HepG2 (cell line): Measurements from ENCODE around the gene PRADC1. TPM values are rescaled to one million over a fixed set of nuclear protein-coding genes. Genes with fewer than 3 reads are reported as not detected.

Experiments used
- AFF4 ChIP-seq: sonication (generic); formaldehyde crosslinking; IDR thresholded peaks from 2 replicates; pipeline ENCODE4 v1.4.0; 2020; ENCODE audit warnings: missing genetic modification reagents
- DBP ChIP-seq: sonication (generic); formaldehyde crosslinking; IDR thresholded peaks from 2 replicates; pipeline ENCODE4 v1.4.0; 2020; ENCODE audit warnings: missing genetic modification reagents; ENCODE audit errors: not compliant biosample characterization
- GRHL1 ChIP-seq: sonication (generic); formaldehyde crosslinking; conservative IDR thresholded peaks from 2 replicates; pipeline ENCODE4 v1.8.0; 2022; ENCODE audit warnings: missing genetic modification reagents
- MED13 ChIP-seq: sonication (generic); formaldehyde crosslinking; IDR thresholded peaks from 2 replicates; pipeline ENCODE4 v1.5.0; 2020; ENCODE audit warnings: missing genetic modification reagents
- MED8 ChIP-seq: sonication (generic); formaldehyde crosslinking; IDR thresholded peaks from 2 replicates; pipeline ENCODE4 v1.8.1; 2023; ENCODE audit warnings: mild to moderate bottlenecking, missing genetic modification reagents; ENCODE audit not compliant: insufficient replicate concordance
- NCOR1 ChIP-seq: fragments of 200-600 bp; sonication (generic); IDR thresholded peaks from 2 replicates; pipeline ENCODE4 v1.7.0; 2017; ENCODE audit warnings: antibody characterized with exemption, low read length, borderline replicate concordance
- NFKBIZ ChIP-seq: IDR thresholded peaks from 2 replicates; pipeline ENCODE4 v1.6.1; 2018; ENCODE audit warnings: missing genetic modification reagents, missing compliant biosample characterization
- POLR2AphosphoS5 ChIP-seq: IDR thresholded peaks from 2 replicates; pipeline ENCODE4 v1.6.1; 2012; ENCODE audit warnings: low read depth, low read length
- TBX2 ChIP-seq: sonication (generic); formaldehyde crosslinking; IDR thresholded peaks from 2 replicates; pipeline ENCODE4 v1.5.0; 2020; ENCODE audit warnings: missing genetic modification reagents, mild to moderate bottlenecking, borderline replicate concordance
- ZBTB1 ChIP-seq: sonication (generic); formaldehyde crosslinking; IDR thresholded peaks from 2 replicates; pipeline ENCODE4 v1.4.0; 2020; ENCODE audit warnings: missing genetic modification reagents, borderline replicate concordance
- ZBTB43 ChIP-seq: sonication (generic); formaldehyde crosslinking; conservative IDR thresholded peaks from 2 replicates; pipeline ENCODE4 v1.4.0; 2020; ENCODE audit warnings: missing genetic modification reagents
- ZNF510 ChIP-seq: sonication (generic); formaldehyde crosslinking; IDR thresholded peaks from 2 replicates; pipeline ENCODE4 v1.4.0; 2020; ENCODE audit warnings: low read depth, mild to moderate bottlenecking, missing genetic modification reagents
- ZNF652 ChIP-seq: IDR thresholded peaks from 2 replicates; pipeline ENCODE4 v1.6.1; 2016; ENCODE audit warnings: low read depth, borderline replicate concordance
- ZNF773 ChIP-seq: sonication (generic); formaldehyde crosslinking; IDR thresholded peaks from 2 replicates; pipeline ENCODE4 v1.4.0; 2020; ENCODE audit warnings: missing genetic modification reagents, borderline replicate concordance
- polyA plus RNA-seq, 8 experiments: library from polyadenylated mRNA; depleted of rRNA in 3 of 8; stranded (reverse) in 7 of 8; unstranded in 1 of 8; fragments of >200 nt; fragmentation: Illumina TruSeq in 4 of 8; extraction: Trizol in 4 of 8; gene quantifications; 2 replicates each; pipeline versions ENCODE4 v1.2.1 to v1.2.3, GENCODE V29; 2011 to 2016; ENCODE audit warnings: low read depth in 4 of 8, missing spikeins in 1 of 8, mixed read lengths in 1 of 8; ENCODE audit not compliant: insufficient read depth in 1 of 8
- total RNA-seq, 5 experiments: library from RNA; depleted of rRNA; stranded (reverse); fragments of >200 nt; fragmentation: Illumina TruSeq; extraction: Trizol; gene quantifications; 2 replicates each; pipeline ENCODE4 v1.2.3, GENCODE V29; 2016; ENCODE audit warnings: low read depth in 1 of 5
- TF ChIP-seq, protein P1 (sequence below): sonication (generic); formaldehyde crosslinking; IDR thresholded peaks from 2 replicates; pipeline ENCODE4 v1.4.0; 2020; ENCODE audit warnings: missing genetic modification reagents, borderline replicate concordance
- TF ChIP-seq, protein P2 (sequence below): IDR thresholded peaks from 2 replicates; pipeline ENCODE4 v1.6.1; 2016; ENCODE audit warnings: low read depth, borderline replicate concordance

Gene PRADC1
- total and polyA plus RNA-seq, 2 of the 13 experiments (the other 11 are each of a cell fraction or from before 2014, with no cell fraction given), result 12.1 to 37.2 TPM

GRCh38 chr2:73214120-73215035 is 18.7 kb downstream of the PRADC1 start, which contains the start of gene SMYD5 (continued):
- TF ChIP-seq, protein P1, sequence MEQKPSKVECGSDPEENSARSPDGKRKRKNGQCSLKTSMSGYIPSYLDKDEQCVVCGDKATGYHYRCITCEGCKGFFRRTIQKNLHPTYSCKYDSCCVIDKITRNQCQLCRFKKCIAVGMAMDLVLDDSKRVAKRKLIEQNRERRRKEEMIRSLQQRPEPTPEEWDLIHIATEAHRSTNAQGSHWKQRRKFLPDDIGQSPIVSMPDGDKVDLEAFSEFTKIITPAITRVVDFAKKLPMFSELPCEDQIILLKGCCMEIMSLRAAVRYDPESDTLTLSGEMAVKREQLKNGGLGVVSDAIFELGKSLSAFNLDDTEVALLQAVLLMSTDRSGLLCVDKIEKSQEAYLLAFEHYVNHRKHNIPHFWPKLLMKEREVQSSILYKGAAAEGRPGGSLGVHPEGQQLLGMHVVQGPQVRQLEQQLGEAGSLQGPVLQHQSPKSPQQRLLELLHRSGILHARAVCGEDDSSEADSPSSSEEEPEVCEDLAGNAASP (CRISPR knock-in tag), result peak; percentile 24; the same call in 1 of the 2 replicates
- peak; percentile 53 for TF ChIP-seq DBP
- 0 out of 2 replicates have a peak, but pooled peaks have one; percentile 53 for TF ChIP-seq AFF4 (CRISPR knock-in tag)
- TF ChIP-seq NCOR1, result peak; percentile 97
- 0 out of 2 replicates have a peak, but pooled peaks have one; percentile 6 for TF ChIP-seq ZNF773 (CRISPR knock-in tag)
- TF ChIP-seq MED8 (CRISPR knock-in tag), result no peak
- TF ChIP-seq, protein P2, sequence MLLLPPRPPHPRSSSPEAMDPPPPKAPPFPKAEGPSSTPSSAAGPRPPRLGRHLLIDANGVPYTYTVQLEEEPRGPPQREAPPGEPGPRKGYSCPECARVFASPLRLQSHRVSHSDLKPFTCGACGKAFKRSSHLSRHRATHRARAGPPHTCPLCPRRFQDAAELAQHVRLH (CRISPR knock-in tag), result peak; percentile 83; the same call in 1 of the 2 replicates
- peak; percentile 95 for TF ChIP-seq POLR2AphosphoS5
- TF ChIP-seq TBX2 (CRISPR knock-in tag), result peak; percentile 70; the same call in 1 of the 2 replicates
- no peak for TF ChIP-seq GRHL1 (CRISPR knock-in tag)
- TF ChIP-seq ZBTB1 (CRISPR knock-in tag), result no peak
- TF ChIP-seq ZNF510 (CRISPR knock-in tag), result peak; percentile 79; the same call in 1 of the 2 replicates
- no peak for TF ChIP-seq NFKBIZ (CRISPR knock-in tag)
- TF ChIP-seq ZNF652 (CRISPR knock-in tag), result no peak
- TF ChIP-seq MED13 (CRISPR knock-in tag), result peak; percentile 71; the same call in 1 of the 2 replicates
- no peak for TF ChIP-seq ZBTB43 (CRISPR knock-in tag)
